Measurements from ENCODE around the gene PLEKHG3.
"Not testable (repeated sequence)": the region's sequence is repeated elsewhere in the genome, so short reads cannot be mapped to it uniquely, and the experiment has no call there.

PLEKHG3 gene

GRCh38 chr14:64688811-64689281 is 15.4 kb upstream of the PLEKHG3 start:
- DNase-seq, result no peak

GRCh38 chr14:64689289-64689688 is 14.9 kb upstream of the PLEKHG3 start:
- no peak for DNase-seq

- DNase-seq, result not testable (repeated sequence)
These were observed 13.6 kb upstream of the PLEKHG3 start for GRCh38 chr14:64690607-64691006.

GRCh38 chr14:64691376-64691775 is 12.8 kb upstream of the PLEKHG3 start:
- DNase-seq, result no peak

- DNase-seq, result no peak
These were observed 11.8 kb upstream of the PLEKHG3 start for GRCh38 chr14:64692189-64692985.

GRCh38 chr14:64692986-64693809 is 11.0 kb upstream of the PLEKHG3 start:
- DNase-seq, result no peak

GRCh38 chr14:64693810-64694165 is 10.4 kb upstream of the PLEKHG3 start:
- DNase-seq, result no peak

GRCh38 chr14:64695071-64695470 is 9.2 kb upstream of the PLEKHG3 start:
- DNase-seq, result no peak

- peak; percentile 48 for DNase-seq
These were observed 7.8 kb upstream of the PLEKHG3 start for GRCh38 chr14:64696355-64696857.

- peak; percentile 61 for DNase-seq
These were observed 5.3 kb upstream of the PLEKHG3 start for GRCh38 chr14:64698903-64699302.

GRCh38 chr14:64700290-64700689 is 3.9 kb upstream of the PLEKHG3 start:
- no peak for DNase-seq

- no peak for DNase-seq
These were observed 3.3 kb upstream of the PLEKHG3 start for GRCh38 chr14:64700894-64701293.

- no peak for DNase-seq
These were observed 2.6 kb upstream of the PLEKHG3 start for GRCh38 chr14:64701660-64702059.

- peak; percentile 39 for DNase-seq
These were observed 1.5 kb upstream of the PLEKHG3 start for GRCh38 chr14:64702493-64703394.

GRCh38 chr14:64703395-64704142 is 655 bp upstream of the PLEKHG3 start:
- DNase-seq, result no peak

- no peak for DNase-seq
These were observed 638 bp downstream of the PLEKHG3 start for GRCh38 chr14:64704743-64705380.

- DNase-seq, result peak; percentile 36
These were observed 1.3 kb downstream of the PLEKHG3 start for GRCh38 chr14:64705381-64706118.

- DNase-seq, result no peak
These were observed 1.9 kb downstream of the PLEKHG3 start for GRCh38 chr14:64706119-64706592.

GRCh38 chr14:64706593-64707193 is 2.5 kb downstream of the PLEKHG3 start:
- DNase-seq, result no peak

- DNase-seq, result peak; percentile 61
These were observed 3.4 kb downstream of the PLEKHG3 start for GRCh38 chr14:64707661-64708060.

Data from CD4-positive, alpha-beta T cell treated with Interleukin-4 for 4 hours (primary cell).